ENCODE measurements around the gene ZNF670. TPM values are rescaled to one million over a fixed set of nuclear protein-coding genes. Genes with fewer than 3 reads are reported as not detected.
A peak's percentile ranks its signal among the peaks of the same experiment; 100 is the strongest.

The ZNF670 gene
- total RNA-seq, 3 donors from 2014 or later (not counting 1 experiment from before 2014, with no cell fraction given), result 0.35 to 0.95 (median 0.45) TPM

DNA sequence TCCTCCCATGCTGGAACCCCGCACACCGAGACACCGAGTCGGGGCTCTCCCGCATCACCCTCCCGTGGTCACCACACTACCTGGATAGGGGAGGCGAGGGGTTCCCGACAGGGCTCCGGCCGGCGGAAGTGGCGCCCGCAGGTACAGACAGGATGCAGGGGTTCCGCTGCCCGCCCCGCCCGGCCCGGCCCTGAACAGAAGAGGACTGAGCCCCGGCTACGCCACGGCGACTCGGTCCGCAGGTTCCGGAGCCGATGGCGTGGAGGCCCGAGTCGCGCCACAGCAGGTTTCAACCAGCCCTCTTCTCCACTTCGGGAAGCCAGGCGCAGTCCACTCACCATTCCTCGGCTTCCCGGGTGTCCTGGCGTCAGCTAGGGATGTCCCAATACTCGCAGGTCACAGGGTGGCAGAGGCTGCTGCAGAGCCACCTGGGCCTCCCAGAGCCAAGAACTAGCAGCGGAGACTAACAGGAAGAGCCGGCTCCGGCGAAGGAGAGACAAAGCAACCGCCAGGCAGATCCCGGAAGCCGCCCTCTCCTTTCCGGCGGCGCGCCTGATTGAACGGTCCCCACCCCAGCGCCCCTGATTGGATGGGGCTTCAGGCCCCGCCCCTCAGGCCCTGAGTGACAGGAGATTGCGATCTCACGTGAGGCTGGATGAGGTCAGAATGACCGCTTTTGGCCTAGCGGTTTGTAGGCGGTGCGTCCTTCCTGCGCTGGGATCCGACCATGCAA is 25.4 kb upstream of the ZNF670 start, which contains the start of gene ZNF669:
TSS of gene ZNF669 (minus strand) at position 498 of the 733 bp plus-strand sequence. CDS start at position 341, 157 bp downstream.
- peaks cover 22% of the 10 kb centered on the region for H3K36me3 ChIP-seq (ENCODE audit: control insufficient read depth, insufficient read depth, low read length)
- H3K9me3 ChIP-seq (ENCODE audit: control insufficient read depth, insufficient read depth, low read length), result peaks cover 27% of the 10 kb centered on the region
- peak within 1 kb of the TSS; percentile 75 for H3K27ac ChIP-seq (ENCODE audit: low read length)
- peaks cover 2 to 10% of the 10 kb centered on the region in 2 donors for H3K9me3 Mint-ChIP-seq
- peak within 1 kb of the TSS; percentile 87 for H3K4me3 Mint-ChIP-seq
- under 1% methylated on average over 56 of the region's 58 CpGs for WGBS (ENCODE audit: insufficient coverage)
- TF ChIP-seq CTCF (IDR thresholded peaks at IDR 0.05), result no peak
- H3K27me3 Mint-ChIP-seq (ENCODE audit: low read depth in 2 of 2), result peaks cover 23 to 27% of the 10 kb centered on the region in 2 donors
- peak; percentile 91 to 93 for DNase-seq
- peaks cover 31% of the 10 kb centered on the region for H3K36me3 Mint-ChIP-seq
- peak within 1 kb of the TSS; percentile 80 to 88 for H3K27ac Mint-ChIP-seq
- H3K27me3 ChIP-seq (ENCODE audit: control insufficient read depth, insufficient read depth, low read length), result peaks cover 4% of the 10 kb centered on the region
- peak within 1 kb of the TSS; percentile 85 for H3K4me3 ChIP-seq (ENCODE audit: low read length)
- intact Hi-C loops (cut with micrococcal nuclease), result loop anchor here (2.0 kb wide), 2 partner anchors 25 to 107 kb away; partner anchors contain the start of gene ZNF670
- H3K4me1 ChIP-seq (ENCODE audit: control insufficient read depth, insufficient read depth, low read length), result peaks cover 19% of the 10 kb centered on the region
- ATAC-seq, result peak; percentile 98 to 100 (median 99)
- peaks cover 17 to 18% of the 10 kb centered on the region in 2 donors for H3K4me1 Mint-ChIP-seq

GRCh38 chr1:247102381-247102780 is 23.8 kb upstream of the ZNF670 start:
- Mint-ChIP-seq H3K36me3 (peaks cover 36% of the 10 kb centered on the region), H3K9me3 (peaks cover 5 to 10% of the 10 kb centered on the region in 2 donors), H3K4me1 (peaks cover 17 to 18% of the 10 kb centered on the region in 2 donors), H3K27ac (no peak overlapping the region), H3K4me3 (peak overlapping the region; percentile 31), H3K27me3 (ENCODE audit: low read depth in 2 of 2) (peaks cover 8 to 11% of the 10 kb centered on the region in 2 donors)
- no CpG with 5 or more reads among the region's 1 CpG for WGBS (ENCODE audit: insufficient coverage)
- Histone ChIP-seq H3K4me1 (ENCODE audit: control insufficient read depth, insufficient read depth, low read length) (peaks cover 19% of the 10 kb centered on the region), H3K4me3 (ENCODE audit: low read length) (no peak overlapping the region), H3K27ac (ENCODE audit: low read length) (no peak overlapping the region), H3K36me3 (ENCODE audit: control insufficient read depth, insufficient read depth, low read length) (peaks cover 22% of the 10 kb centered on the region), H3K27me3 (ENCODE audit: control insufficient read depth, insufficient read depth, low read length) (no peaks in the 10 kb centered on the region), H3K9me3 (ENCODE audit: control insufficient read depth, insufficient read depth, low read length) (peaks cover 33% of the 10 kb centered on the region)
- intact Hi-C loops (cut with micrococcal nuclease), result no loop called here
- no peak for TF ChIP-seq CTCF (IDR thresholded peaks at IDR 0.05)
- ATAC-seq (no peak), DNase-seq (no peak)

- Mint-ChIP-seq H3K36me3 (peaks cover 48% of the 10 kb centered on the region), H3K4me1 (peaks cover 17 to 18% of the 10 kb centered on the region in 2 donors)
- intact Hi-C loops (cut with micrococcal nuclease), result no loop called here
These were observed 22.2 kb upstream of the ZNF670 start for GRCh38 chr1:247100676-247101279.

More at GRCh38 chr1:247100676-247101279, 22.2 kb upstream of the ZNF670 start:
- no peak for TF ChIP-seq CTCF (IDR thresholded peaks at IDR 0.05)
- Histone ChIP-seq H3K9me3 (ENCODE audit: control insufficient read depth, insufficient read depth, low read length) (peaks cover 49% of the 10 kb centered on the region), H3K36me3 (ENCODE audit: control insufficient read depth, insufficient read depth, low read length) (peaks cover 22% of the 10 kb centered on the region), H3K4me3 (ENCODE audit: low read length) (no peak overlapping the region), H3K4me1 (ENCODE audit: control insufficient read depth, insufficient read depth, low read length) (peaks cover 19% of the 10 kb centered on the region), H3K27me3 (ENCODE audit: control insufficient read depth, insufficient read depth, low read length) (no peaks in the 10 kb centered on the region), H3K27ac (ENCODE audit: low read length) (no peak overlapping the region)
- H3K27ac Mint-ChIP-seq, result no peak overlapping the region
- peaks cover 3 to 6% of the 10 kb centered on the region in 2 donors for H3K27me3 Mint-ChIP-seq (ENCODE audit: low read depth in 2 of 2)
- no peak overlapping the region for H3K4me3 Mint-ChIP-seq
- ATAC-seq, result no peak
- WGBS (ENCODE audit: insufficient coverage), result 100% methylated on average over 4 of the region's 9 CpGs
- peaks cover 7 to 13% of the 10 kb centered on the region in 2 donors for H3K9me3 Mint-ChIP-seq
- DNase-seq, result no peak
